WI38 (cell line): ENCODE results near the gene PRXL2B.
"Not testable (repeated sequence)": the region's sequence is repeated elsewhere in the genome, so short reads cannot be mapped to it uniquely, and the experiment has no call there.

ENCODE experiments used
- H3K4me3 ChIP-seq: 2 replicates; pipeline ENCODE4 v1.5.1; 2011; ENCODE audit warnings: low read depth, mild to moderate bottlenecking, control low read depth, low read length
- TF ChIP-seq, protein P1 (sequence below): IDR thresholded peaks from 2 replicates; pipeline ENCODE4 v1.5.1; 2012; ENCODE audit warnings: low read depth, mild to moderate bottlenecking, control low read depth, low read length

The PRXL2B gene

DNA sequence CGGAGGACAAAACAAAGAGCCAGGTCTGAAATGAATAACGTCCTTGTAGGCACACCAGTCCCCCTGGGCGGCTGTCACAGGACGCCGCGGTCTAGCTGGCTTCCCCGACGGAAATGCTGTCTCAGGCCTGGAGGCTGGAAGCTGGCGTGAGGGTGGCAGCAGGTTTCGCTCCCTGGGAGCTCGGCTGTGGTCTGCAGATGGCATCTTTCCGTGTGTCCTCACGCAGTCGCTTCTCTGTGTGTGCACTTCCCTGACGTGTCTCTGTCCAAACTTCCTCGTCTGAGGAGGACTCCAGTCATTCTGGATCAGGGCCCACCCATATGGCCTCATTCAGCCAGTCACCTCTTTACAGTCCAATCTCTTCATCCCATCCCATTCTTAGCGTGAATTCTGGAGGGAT, 16.2 kb upstream of the PRXL2B start:
- TF ChIP-seq, protein P1, sequence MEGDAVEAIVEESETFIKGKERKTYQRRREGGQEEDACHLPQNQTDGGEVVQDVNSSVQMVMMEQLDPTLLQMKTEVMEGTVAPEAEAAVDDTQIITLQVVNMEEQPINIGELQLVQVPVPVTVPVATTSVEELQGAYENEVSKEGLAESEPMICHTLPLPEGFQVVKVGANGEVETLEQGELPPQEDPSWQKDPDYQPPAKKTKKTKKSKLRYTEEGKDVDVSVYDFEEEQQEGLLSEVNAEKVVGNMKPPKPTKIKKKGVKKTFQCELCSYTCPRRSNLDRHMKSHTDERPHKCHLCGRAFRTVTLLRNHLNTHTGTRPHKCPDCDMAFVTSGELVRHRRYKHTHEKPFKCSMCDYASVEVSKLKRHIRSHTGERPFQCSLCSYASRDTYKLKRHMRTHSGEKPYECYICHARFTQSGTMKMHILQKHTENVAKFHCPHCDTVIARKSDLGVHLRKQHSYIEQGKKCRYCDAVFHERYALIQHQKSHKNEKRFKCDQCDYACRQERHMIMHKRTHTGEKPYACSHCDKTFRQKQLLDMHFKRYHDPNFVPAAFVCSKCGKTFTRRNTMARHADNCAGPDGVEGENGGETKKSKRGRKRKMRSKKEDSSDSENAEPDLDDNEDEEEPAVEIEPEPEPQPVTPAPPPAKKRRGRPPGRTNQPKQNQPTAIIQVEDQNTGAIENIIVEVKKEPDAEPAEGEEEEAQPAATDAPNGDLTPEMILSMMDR: no peak
- H3K4me3 ChIP-seq: no peak overlapping the region

- TF ChIP-seq, protein P1: no peak
- H3K4me3 ChIP-seq: no peak overlapping the region
These were observed 15.2 kb upstream of the PRXL2B start for GRCh38 chr1:2571348-2571747.

- TF ChIP-seq, protein P1: no peak
These were observed 13.2 kb upstream of the PRXL2B start for GRCh38 chr1:2573250-2573920.

DNA sequence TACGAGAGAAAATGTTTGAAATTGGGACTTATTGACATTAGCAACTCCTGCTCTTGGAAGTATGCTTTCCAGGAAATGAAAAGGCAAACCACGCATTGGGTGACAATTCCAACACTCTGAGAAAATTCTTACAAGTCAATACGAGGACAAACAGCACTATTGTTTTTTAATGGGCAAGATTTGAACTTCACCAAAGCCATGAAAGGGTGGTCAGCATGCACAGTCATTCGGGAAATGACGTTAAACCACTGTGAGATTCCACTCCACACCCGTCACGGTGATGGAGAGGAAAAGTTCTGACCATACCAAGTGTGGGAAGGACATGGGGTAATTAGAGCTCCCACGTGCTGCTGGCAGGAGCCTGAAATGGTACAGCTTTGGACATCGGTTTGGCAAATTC, 12.2 kb upstream of the PRXL2B start:
- TF ChIP-seq, protein P1: no peak
- H3K4me3 ChIP-seq: no peak overlapping the region

More at GRCh38 chr1:2573250-2573920, 13.2 kb upstream of the PRXL2B start:
- no peak overlapping the region for H3K4me3 ChIP-seq

DNA sequence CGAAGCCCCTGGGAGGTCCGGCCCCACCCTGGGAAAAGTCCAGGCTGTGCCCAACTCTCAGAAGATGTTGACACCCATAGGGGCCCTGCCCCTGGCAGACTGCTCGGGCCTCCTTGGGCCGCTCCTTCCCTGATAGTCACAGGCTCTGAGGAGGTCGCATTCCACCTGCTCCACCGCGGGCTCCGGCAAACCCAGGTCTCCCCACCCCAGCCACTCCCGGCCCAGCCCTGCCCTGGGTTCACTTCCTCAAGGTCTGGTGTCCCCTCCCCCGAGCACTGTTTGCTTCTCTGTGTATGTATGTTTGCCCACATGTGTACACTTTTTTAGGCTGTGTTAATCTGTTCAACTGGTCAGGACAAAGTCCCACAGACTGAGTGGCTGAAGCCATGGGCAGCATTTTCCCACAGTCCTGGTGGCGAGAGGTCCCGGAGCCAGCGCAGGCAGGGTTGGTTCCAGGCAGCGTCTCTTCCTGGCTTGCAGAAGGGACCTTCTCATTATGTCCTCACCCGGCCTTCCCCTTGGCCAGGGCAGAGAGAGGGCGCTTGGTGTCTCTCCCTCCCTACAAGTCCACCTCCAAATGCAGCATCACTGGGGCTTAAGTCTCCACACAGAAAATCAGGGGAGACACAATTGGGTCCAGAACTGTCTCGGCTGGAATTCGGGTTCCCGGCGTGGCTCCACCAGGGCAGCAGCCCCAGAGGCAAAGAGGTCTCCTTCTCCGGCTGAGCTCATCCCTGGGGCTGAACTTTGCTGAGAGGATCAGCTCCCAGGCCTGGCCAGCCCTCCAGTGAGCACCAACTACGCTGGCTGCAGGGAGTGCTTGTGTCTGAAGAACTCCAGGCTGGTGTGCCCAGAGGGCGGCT, 10.5 kb upstream of the PRXL2B start:
- TF ChIP-seq, protein P1: no peak
- H3K4me3 ChIP-seq: no peak overlapping the region

DNA sequence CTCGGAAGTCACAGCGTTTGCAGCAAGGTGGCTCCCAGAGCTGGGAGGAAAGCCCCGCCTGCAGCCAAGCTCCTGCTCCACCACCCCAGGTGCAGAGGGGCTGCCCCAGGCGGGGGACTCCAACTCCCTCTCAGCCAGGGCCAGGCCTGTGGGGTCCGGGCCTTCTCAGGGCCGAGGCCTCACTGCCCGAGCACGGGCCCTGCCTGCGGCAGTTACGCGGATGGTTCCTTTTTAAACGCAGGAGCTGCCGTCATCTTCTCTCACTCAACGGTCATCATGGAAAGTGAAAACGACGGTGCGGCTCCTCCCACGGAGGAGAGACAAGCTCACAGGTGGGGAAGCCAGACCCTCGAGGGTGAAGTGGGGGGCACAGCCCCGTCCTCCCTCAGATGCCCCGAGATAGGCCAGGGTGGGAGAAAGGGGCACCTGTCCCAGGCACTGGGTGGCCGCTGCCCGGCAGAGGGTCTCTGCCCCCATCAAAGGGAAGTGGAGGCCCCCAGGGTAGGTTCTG, 9.0 kb upstream of the PRXL2B start:
- H3K4me3 ChIP-seq: not testable (repeated sequence)

- H3K4me3 ChIP-seq: no peak overlapping the region
- TF ChIP-seq, protein P1: no peak
These were observed 7.8 kb upstream of the PRXL2B start for GRCh38 chr1:2578758-2579118.
